DMS79 treated with DMSO at 0.1 percent for 48 hours (cell line): ENCODE results near the gene RHOT2.
A peak's percentile ranks its signal among the peaks of the same experiment; 100 is the strongest.

Experiments
- DNase-seq: peaks from one replicate; lab custom pipeline; 2025; lab: John Stamatoyannopoulos, UW

The RHOT2 gene

GRCh38 chr16:715477-716199 is 47.7 kb downstream of the RHOT2 start:
- DNase-seq, result no peak

DNA sequence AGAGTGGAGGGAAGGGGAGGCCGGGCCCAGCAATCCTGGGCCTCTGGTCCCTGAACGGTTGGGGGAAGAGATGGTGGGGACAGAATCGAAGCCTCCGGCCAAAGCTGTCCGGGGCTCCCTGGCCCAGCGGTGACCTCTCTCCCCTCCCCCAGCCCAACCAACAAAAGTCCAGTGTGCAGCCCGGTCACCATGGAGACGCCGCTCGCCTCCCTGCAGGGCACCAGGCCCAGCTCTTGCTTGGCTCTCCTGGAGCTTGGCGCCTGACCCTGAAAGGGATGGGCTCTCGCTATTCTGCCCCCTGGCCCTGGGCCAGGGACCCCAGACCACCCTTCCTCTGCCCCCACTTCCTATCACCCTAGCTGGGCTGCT is 48.3 kb downstream of the RHOT2 start:
- DNase-seq, result no peak

GRCh38 chr16:716768-717325 is 48.9 kb downstream of the RHOT2 start:
- no peak for DNase-seq

GRCh38 chr16:717450-718245 is 49.7 kb downstream of the RHOT2 start:
- no peak for DNase-seq

DNA sequence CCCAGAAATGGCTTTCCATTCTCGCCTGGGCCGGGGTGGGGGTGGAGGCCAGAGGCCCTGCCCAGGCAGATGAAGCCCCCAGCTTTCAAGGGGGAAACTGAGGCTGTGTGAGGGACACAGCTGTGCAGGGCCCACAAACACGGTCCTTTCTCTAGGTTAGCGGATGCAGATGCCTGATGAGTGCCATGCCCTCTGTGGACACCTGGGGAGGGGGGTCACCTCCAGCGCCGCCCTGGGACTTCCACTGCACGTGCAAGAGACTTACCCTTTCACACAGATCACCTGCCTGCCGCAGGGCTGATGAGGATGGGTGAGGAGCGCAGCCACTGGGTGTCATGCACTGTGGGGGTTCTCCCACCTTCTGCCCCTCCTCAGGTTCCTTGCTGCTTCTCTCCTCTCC is 50.5 kb downstream of the RHOT2 start:
- DNase-seq, result no peak

- no peak for DNase-seq
Observed at GRCh38 chr16:718922-719321, 51.0 kb downstream of the RHOT2 start.

- DNase-seq, result peak; percentile 37
Observed at GRCh38 chr16:719815-720446, 52.0 kb downstream of the RHOT2 start.

- DNase-seq, result no peak
Observed at GRCh38 chr16:720447-720989, 52.6 kb downstream of the RHOT2 start.

GRCh38 chr16:720990-721764 is 53.2 kb downstream of the RHOT2 start, which contains the start of gene ANTKMT:
Gene ANTKMT (plus strand): TSS chr16:721146. CDS start chr16:721275, 129 bp downstream.
- peak; percentile 53 for DNase-seq

- no peak for DNase-seq
Observed at GRCh38 chr16:721765-722540, 54.0 kb downstream of the RHOT2 start.

DNA sequence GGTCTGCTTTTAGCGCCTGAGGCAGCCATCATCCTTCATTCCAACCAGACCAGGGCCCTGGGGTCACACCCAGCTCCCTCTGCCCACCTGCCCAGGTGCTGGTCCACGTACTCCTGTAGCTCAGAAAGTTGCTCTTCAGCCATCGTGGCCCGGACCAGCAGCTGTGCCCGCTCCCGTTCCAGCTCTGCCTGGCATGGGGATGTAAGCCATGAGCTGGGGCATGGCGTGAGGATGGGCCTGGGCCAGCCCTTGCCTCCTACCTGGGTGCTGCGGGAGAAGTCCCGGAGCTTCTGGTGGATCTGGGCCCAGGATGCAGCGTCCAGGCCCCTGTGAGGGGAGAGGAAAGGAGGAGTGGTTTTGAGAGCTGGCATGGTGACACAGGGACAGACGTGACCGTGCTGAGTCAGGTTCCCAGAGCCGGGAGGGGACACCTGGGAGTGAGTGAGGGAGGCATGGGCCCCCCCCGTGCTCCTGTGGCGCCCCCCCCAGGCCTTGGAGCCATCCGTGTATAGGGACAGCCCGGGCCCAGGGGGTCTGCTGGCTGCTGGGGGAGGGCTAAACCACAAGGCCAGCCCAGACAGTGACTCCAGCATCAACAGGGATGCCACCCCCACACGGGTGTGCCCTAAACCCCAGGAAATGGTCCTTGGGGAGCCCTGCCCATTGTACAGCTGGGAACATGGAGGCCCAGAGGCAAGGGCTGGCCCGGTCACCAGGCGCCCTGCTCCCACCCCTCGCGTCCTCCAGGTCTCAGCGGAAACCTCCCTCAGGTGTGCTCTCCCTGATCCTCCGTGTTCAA is 55.1 kb downstream of the RHOT2 start:
- no peak for DNase-seq

- no peak for DNase-seq
Observed at GRCh38 chr16:723695-724094, 55.8 kb downstream of the RHOT2 start.
